Right kidney (tissue), 1 donor: Measurements from ENCODE around the gene KCTD4.

Source experiments
- DNase-seq: peaks from one replicate; pipeline ENCODE4 v3.0.0-alpha.2; 2016

Gene KCTD4

GRCh38 chr13:45178349-45179162 lies 22.3 kb downstream of the KCTD4 start:
- peak; percentile 8 for DNase-seq

GRCh38 chr13:45174478-45174877 lies 26.4 kb downstream of the KCTD4 start:
- no peak for DNase-seq

- DNase-seq, result no peak
Measured at GRCh38 chr13:45168555-45168930, 32.3 kb downstream of the KCTD4 start.

- no peak for DNase-seq
Measured at GRCh38 chr13:45167611-45168554, 33.0 kb downstream of the KCTD4 start.

GRCh38 chr13:45166858-45167257 lies 34.0 kb downstream of the KCTD4 start:
- DNase-seq, result no peak

GRCh38 chr13:45162821-45163220 lies 38.0 kb downstream of the KCTD4 start:
- no peak for DNase-seq

- no peak for DNase-seq
Measured at GRCh38 chr13:45162194-45162593, 38.7 kb downstream of the KCTD4 start.

GRCh38 chr13:45156565-45157361 lies 44.1 kb downstream of the KCTD4 start:
- DNase-seq, result no peak

GRCh38 chr13:45149964-45150363 lies 50.9 kb downstream of the KCTD4 start:
- no peak for DNase-seq

GRCh38 chr13:45143346-45143751 lies 57.5 kb downstream of the KCTD4 start:
- DNase-seq, result no peak
